NCI-H345 treated with DMSO at 0.1 percent for 48 hours (cell line): ENCODE results near the gene SMIM43.
"Not testable (repeated sequence)": the region's sequence is repeated elsewhere in the genome, so short reads cannot be mapped to it uniquely, and the experiment has no call there.

ENCODE experiments used
- DNase-seq: peaks from one replicate; lab custom pipeline; 2025; ENCODE audit not compliant: unreplicated experiment; lab: John Stamatoyannopoulos, UW

Gene SMIM43

DNA sequence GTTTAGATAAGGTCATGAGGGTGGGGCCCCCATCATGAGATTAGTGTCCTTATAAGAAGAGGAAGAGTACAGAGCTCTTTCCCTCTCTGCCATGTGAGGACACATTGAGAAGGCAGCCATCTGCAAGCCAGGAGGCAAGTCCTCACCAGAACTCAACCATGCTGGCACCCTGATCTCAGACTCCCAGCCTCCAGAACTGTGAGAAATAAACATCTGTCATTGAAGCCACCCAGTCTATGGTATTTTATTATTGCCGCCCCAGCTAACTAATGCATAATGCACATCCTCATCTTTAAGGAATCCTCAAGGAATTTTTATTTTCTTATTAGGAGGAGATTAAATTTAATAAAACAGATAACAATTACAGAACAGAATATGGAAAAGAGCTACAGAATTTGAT lies 19.4 kb upstream of the SMIM43 start:
- DNase-seq, result no peak

DNA sequence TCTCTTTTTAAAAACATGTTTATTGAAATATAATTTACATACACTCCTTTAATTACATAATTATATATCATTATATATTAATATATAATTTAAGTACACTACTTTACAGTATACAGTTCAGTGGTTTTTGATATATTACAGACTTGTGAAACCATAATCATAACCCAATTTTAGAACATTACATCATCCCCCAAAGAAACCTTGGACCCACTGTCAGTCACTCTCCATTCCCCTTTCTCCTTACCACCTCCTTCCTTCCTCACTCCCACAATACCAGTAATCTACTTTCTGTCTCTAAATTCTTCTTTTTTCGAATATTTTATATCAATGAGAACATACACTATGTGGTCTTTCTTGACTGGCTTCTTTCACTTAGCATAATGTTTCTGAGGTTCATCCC lies 18.2 kb upstream of the SMIM43 start:
- no peak for DNase-seq

DNA sequence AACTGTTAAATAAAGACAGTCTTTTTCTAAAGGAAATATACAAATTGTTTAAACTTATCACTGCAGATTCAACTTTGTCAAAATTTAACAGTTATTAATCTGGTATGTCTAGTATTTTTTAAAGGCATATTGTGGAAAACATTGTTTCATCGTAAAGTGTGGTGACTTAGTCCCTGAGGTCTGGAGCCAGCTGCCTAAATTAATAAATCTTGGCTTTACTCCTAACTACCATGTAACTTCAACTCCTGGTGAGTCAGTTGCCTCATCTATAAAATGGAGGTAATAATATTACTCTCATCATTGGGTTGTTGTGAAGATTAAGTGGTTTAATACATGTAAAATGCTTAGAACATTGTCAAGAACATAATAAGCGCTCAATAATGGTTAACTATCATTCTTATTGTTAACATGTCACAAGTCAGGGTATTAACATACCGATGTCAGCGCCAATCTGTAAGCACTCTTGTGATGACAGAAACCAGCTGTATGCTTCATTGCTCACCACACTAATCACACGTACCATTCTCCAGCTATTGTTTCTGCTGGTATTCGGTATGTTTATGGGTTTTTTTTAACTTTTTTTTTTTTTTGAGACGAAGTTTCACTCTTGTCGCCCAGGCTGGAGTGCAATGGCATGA lies 14.1 kb upstream of the SMIM43 start:
- no peak for DNase-seq

DNA sequence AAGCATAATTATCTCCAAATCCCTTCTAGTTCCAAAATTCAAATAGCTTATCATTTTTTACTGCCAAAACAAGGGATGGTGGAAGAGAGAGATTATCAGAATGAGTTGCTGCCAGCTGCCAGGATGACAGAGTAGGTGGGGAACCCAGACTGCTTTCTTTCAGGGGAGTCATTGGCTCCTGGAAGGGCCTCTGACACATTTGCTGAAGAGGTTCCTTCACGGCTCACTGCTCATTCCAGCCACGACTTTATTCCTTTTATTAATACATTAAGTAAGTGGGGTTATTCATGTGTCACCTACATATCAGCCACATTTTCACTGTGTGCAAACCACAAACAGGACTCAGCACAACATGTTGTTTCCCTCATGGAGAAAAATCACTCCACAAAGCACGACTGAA lies 12.7 kb upstream of the SMIM43 start:
- DNase-seq, result no peak

DNA sequence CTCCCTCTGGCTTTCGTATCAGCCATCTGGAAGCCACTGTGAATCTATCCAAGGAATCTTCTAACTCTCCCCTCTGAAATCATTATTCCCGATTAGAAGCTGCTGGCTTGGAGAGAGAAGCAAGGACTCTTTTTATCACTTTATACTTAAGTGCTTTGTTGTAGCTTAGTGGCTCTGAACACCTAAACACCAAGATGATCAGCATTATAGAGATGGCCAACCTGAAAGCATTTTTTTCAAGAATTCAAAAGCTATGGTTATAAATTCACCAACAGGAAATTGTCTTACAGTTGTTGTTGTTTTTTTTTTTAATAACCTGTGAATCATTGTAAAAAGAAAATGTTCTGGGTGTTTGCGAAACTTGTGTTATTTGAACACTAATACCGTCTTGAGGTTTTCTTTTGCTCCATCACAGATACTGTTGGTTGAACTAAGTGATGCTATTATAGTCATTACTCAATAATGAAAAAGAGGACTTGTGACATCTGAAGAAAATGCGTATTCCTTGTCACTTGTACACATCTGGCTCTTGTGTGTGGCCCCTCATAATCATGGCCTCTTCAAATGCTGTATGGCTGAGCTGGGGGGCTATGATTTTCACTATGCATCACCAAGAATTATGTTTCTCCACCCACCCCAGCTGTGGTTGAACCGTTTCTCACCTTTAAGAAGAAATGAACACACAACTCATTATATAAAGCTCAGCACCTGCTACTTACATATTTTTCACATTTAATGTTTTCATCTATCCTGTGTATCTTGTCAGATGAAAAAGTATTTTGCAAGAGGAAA lies 11.8 kb upstream of the SMIM43 start:
- no peak for DNase-seq

DNA sequence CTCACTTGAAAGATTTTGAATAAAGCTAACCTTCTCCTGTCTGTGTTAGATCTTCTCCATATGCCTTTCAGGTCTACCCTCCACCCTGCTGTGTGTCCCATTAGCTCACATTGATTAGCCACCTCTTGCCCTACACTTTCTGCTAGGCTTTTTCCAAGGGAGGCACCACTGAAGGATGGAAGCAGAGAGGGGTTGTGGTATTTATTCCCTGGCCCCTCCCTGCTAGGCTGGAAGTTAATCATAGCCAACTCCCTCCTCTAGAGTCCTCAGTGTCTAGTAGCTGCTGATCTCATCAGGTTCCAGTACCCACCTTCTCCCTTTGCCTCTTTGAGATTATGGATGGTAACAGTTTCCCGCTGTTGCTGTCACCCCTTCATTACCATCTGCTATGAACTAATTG lies 8.9 kb upstream of the SMIM43 start:
- DNase-seq, result no peak

DNA sequence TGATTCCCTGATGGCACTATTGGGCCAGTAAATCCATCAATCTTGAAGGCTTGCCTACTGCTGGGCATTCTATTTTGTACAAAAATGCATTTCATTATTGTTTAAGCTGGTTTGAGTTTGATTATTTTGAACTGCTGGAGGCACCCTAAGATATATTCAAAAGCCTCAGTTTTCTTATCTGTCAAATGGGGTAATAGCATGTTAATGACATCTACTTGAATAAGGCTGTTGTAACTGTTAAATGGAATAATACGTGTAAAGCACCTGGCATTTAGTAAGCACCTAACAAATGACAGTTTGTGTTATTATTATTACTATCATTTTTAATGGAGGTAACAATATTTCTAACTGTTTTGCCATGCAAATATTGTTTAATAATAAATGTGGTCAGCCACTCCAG lies 6.9 kb upstream of the SMIM43 start:
- no peak for DNase-seq

DNA sequence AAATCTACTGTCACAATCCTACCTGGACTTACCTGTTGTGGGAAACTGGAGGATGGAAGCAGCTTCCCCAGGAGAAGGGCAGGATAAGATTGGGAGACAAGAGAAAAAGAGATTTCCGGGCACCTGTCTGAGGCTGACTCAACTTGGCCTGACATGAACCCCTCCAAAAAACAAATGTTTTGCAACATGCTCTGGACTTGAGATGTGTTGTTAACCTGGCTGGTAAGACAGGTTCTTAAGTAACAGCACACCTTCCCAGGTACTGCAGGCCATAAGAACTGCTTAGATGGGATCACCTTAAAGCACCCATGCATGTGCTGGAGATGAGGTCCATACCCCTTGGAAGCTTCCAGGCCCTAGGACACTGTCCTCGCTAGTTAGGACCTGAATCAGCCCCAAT lies 4.4 kb upstream of the SMIM43 start:
- no peak for DNase-seq

DNA sequence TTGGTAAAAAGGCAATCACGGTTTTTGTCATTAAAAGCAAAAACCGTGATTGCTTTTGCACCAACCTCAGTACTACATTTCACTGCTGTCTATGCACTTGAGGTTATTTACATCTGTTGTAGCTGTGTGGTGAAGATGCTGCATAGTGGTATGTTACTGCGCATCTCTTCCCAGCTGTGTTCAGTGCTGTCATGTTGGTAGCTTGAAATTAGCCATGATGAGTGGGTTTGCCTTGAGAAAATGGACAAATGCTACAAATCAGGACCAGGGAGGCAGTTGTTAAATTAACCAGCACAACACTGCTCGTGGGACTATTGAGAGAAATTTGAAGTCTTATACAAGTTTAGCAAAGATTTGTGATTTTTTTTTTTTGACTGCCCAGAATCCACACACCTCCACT lies 2.2 kb upstream of the SMIM43 start:
- DNase-seq, result no peak

DNA sequence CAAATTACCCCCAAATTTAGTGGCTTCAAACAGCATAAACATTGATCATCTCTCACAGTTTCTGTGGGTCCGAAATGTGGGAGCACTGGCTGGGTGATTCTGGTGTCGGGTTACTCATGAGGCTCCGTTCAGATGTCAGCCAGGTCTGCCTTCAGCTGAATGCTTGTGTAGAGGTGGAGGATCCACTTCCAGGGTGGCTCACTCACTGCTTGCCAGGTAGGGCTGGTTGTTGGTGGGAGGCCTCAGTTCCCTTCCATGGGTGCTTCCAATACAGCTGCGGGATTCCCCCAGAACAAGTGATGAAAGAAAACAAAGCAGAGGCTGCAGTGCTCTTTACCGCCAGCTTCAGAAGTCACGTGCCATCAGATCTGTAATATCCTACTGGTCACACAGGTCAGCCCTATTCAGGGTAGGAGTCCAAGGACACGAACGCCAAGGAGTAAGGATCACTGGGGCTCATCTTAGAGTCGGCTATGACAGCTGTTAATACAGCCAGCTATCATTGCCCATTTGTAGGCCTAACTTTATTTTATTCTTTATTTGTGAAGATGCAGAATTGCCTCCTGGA lies 1.1 kb upstream of the SMIM43 start:
- no peak for DNase-seq

DNA sequence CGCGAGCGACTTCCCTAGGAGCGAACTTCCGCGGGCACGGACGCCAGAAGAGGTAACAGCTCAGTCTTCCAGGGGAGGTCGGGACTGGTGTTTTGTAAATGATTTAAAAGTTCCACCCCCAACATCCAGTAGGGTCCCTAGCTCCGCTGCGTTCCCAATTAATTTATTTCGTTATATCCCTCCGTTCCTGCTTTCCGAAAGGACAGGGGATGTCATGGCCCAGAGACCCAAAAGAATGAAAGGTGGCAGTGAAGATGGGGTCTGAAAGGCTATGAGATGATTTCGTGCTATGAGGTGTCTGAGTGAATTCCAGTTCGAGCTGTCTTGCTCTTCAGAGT lies 373 bp upstream of the SMIM43 start:
- no peak for DNase-seq

DNA sequence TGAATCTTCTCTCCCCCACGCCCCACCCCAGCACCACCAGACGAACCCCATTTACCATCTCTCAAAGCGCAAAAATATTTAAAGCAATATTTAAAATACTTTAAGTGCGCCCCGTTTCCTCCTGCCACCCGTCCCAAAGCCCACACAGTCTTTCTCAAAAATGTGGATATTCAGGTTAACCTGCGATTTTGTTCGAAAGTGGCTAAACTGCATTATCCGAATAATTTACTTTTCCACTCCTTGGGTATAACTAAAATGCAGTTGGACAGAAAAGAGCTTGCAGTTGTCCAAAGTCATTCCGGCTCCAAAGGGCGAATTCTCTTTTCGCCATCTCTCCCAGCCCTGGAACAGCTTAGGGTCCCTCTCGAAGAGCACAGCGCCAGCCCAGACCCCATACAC lies 662 bp downstream of the SMIM43 start:
- no peak for DNase-seq

DNA sequence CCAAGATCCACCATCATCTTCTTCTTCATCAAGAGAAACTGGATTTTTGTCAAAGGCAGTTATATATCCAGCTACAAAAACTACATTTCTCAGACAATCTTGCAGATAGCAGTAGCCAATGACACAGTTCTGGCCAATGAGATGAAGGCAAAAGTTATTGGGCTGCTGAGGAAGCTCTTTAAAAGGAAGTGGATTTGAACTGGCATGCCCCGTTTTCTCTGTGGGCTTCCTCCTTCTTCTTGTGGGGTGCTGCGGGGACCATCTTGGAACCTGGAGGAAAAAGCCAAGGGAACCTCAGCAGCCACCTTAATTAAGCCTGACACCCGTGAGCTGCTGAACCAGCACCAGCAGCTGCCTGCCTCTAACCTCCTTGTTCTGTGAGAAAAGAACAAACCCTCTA lies 4.8 kb downstream of the SMIM43 start:
- DNase-seq, result no peak

DNA sequence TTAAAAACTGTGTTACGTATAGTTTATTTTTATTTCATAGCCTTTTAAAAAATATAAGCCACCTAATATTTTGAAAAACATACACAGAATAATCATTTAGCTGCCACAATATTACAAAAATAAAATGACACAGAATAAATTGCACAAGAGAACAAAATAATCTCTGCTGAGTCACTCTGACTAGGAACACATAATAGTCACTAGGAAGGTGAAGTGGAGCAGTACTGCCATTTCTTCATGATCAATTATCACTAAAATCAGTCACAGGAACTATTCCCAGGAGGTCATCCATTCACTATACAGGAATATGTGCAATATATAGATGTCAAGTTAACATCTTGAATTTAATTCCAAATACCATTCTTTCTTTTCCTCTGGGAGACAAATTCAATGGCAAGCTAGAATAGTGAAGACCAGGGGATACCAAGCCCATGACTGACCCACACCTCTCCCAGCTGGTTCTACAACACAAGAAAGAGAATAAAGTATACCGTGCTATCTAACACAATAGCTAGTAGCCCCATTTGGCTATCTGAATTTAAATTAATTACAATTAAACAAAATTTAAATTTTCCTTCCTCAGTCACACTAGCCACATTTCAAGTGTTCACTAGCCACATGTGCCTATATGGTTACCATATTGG lies 5.9 kb downstream of the SMIM43 start:
- no peak for DNase-seq

DNA sequence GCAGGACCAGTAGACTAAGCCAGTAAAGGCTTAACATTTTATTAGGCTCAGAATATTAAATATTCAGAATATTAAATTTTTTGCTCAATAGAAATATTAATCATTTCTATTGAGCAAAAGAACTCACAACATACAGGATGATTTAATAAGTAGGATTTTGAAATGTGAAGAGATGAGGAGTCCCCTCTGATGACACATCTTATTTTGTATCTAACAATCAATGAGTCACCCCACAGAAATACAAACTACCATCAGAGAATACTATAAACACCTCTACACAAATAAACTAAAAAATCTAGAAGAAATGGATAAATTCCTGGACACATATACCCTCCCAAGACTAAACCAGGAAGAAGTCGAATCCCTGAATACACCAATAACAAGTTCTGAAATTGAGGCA lies 12.8 kb downstream of the SMIM43 start:
- not testable (repeated sequence) for DNase-seq

DNA sequence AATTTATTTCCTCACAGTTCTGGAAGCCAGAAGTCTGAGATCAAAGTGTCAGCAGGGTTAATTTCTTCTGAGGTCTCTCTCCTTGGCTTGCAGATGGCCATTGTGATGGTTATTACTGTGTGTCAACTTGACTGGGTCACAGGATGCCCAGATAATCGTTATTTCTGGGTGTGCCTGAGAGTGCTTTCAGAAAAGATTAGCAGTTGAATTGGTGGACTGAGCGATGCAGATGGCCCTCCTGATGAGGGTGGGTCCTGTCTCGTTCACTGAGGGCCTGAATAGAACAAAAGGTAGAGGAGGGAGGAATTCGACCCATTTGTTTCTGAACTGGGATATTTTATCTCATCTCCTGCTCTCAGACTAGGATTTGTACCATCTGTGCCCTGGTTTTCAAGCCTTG lies 15.7 kb downstream of the SMIM43 start:
- no peak for DNase-seq

DNA sequence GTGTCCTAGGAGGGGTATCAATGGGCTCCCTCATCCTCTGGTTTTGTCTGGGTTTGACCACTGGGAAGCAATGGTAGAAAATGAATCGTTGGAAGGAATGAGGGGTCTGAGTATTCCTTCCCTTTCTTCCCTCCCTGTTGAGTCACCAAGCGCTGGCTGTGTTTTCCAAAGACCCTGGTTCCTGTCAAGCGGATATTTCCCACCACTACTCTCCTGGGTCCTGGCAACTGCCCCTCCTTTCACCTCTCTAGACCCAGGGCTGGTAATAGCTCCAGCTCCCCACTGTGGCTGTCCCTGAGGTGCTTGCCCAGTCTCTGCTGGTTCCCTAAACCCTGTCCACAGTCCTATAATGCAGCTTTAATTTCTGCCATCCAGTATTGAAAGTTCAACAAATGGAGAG lies 22.2 kb downstream of the SMIM43 start:
- DNase-seq, result no peak

DNA sequence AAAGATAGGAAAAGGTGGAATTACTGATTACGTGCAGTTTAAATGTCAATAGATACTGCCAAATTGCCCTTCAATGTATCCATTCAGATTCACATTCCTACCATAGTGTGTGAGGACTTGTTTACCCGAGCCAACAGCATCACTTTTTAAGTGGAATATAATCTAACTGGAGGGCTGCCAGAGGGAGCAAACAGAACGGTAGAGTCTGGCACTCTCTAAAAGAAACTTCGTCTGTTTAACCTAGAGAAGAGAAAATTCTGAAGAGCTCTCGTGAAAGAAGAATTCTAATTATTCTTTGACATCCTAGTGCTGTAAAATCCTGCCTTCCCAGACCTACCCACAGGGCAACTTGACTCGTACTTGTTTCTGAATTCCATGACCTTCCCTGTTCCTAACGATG lies 23.2 kb downstream of the SMIM43 start:
- DNase-seq, result peak; percentile 52

DNA sequence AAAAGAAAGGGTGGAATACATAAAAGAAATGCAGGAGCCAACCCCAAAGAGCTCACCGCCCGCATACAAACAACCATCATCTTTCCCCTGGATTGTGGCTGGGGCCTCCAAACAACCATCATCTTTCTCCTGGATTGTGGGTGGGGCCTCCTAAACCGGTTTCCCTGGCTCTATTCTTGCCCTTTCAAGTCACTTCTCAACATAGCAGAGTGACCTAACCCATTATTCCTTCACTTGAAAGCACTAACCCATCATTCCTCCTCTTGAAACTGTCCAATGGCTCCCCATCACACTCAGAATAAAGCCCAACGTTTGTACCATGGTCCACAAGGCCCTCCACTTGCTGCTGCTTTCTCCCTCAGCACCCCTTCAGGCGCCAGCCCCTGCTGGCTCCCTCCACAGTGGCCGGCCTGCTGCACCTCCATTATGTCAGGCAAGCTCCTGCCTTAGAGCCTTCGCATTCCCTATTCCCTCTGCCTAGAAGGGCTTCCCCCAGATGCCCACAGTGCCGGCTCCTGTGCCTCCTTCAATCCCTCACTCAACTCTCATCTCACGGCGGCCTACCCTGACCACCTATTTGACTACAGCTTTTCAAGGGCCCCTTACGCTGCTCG lies 24.1 kb downstream of the SMIM43 start:
- DNase-seq, result no peak

DNA sequence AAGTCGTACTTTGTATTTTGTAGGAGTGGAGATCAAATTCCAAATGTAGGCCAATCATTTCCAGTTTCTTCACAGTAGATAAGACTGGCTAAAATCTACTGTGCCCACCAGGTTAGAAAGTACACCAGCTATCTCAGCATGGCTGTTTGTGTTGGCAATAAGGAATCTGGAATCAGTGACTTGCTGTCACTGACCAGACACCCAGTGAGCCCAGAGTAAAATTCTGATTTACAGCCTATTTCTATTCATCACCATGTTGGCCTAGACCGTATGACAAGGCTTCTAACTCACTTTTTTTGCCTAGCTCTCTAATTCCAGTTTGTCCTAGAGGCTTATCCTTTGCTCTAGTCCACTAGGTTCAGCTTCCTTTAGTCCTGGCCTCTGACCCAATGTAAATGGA lies 25.4 kb downstream of the SMIM43 start:
- no peak for DNase-seq

DNA sequence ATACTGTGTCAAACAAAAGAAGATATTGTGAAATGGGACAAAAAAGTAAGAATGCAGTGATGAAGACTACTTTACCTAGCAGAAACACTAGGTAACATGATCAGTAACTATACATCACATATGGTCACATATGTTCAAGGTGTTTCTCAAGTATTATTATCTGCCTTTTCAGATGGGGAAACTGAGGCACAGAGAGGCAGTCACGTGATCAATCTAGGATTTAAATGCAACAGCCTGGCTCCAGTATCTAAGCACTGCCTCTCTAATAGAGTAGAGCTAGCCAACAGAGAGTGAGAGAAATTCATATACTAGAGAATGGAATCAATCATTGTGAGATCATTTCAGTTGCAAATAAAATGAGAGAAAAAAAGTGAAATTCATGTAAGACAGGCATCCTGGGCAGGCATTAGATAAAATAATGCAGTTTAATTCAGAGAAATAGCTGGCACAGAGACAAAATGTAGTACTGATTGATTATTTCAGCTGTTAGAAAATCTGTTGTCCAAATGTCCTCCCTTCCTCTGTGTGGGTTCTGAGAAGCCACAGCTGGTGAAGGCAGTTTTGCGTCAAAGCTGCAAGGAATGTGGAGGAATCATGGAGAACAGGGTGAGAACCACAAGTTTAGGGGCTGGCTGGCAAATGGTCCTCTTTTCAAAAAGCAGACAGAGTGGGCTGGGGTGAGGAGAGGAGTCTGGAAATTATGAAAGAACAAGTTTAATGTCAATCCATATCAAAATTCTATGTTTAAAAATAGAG lies 26.0 kb downstream of the SMIM43 start:
- DNase-seq, result no peak
